ENCODE results near the gene BCL7A. TPM values are rescaled to one million over a fixed set of nuclear protein-coding genes. Genes with fewer than 3 reads are reported as not detected.
"Not testable (repeated sequence)": the region's sequence is repeated elsewhere in the genome, so short reads cannot be mapped to it uniquely, and the experiment has no call there.

The BCL7A gene
- total RNA-seq, 1 donor from 2014 or later: 11.2 TPM

DNA sequence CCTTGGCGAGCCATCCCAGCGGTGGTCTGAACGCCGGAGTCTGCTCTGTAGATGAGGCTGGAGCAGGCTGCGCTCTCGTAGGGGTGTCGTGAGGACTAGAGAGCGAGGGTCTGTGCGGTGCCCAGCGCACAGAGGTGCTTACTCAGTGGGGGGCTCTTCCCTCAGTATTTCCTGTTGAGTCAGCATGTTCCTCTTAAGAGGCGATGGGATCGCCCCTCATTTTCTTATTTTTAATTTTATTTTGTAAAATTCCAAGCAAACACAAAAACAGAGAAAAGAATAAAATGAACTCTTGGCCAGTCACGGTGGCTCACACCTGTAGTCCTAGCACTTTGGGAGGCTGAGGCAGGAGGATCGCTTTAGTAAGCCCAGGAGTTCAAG, 40.8 kb upstream of the BCL7A start:
- H3K36me3 ChIP-seq: no peaks in the 10 kb centered on the region
- TF ChIP-seq, protein P1, sequence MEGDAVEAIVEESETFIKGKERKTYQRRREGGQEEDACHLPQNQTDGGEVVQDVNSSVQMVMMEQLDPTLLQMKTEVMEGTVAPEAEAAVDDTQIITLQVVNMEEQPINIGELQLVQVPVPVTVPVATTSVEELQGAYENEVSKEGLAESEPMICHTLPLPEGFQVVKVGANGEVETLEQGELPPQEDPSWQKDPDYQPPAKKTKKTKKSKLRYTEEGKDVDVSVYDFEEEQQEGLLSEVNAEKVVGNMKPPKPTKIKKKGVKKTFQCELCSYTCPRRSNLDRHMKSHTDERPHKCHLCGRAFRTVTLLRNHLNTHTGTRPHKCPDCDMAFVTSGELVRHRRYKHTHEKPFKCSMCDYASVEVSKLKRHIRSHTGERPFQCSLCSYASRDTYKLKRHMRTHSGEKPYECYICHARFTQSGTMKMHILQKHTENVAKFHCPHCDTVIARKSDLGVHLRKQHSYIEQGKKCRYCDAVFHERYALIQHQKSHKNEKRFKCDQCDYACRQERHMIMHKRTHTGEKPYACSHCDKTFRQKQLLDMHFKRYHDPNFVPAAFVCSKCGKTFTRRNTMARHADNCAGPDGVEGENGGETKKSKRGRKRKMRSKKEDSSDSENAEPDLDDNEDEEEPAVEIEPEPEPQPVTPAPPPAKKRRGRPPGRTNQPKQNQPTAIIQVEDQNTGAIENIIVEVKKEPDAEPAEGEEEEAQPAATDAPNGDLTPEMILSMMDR (IDR thresholded peaks at IDR 0.05; ENCODE audit: borderline replicate concordance): no peak
- H3K4me1 ChIP-seq: peaks cover under 1% of the 10 kb centered on the region
- H3K4me3 ChIP-seq: no peak overlapping the region
- intact Hi-C loops (cut with micrococcal nuclease): no loop called here
- H3K9me3 ChIP-seq (replicated peaks): no peaks in the 10 kb centered on the region
- H3K27ac ChIP-seq (replicated peaks): no peak overlapping the region
- H3K27me3 ChIP-seq (ENCODE audit: low read depth): no peaks in the 10 kb centered on the region
- no peak for DNase-seq

DNA sequence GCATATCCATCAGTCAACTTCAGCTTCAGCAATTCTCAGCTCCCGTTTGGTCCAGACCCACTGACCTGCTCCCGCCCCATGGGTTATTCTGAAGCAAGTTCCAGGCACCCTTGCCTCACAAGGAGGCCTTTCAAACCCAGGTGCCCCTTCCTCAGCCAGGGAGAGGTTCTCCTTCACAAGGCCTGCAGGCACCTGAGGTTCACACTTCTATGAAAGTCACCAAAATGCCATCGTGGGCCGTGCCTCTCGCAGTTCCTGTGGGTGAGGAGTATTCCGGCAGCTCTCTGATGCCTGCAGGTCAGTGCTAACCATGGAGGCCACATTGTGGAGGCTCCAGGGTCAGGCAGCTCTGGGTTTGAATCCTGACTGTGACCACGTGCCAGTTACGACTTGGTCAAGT, 40.2 kb upstream of the BCL7A start:
- intact Hi-C loops (cut with micrococcal nuclease): no loop called here
- H3K4me1 ChIP-seq: no peaks in the 10 kb centered on the region

DNA sequence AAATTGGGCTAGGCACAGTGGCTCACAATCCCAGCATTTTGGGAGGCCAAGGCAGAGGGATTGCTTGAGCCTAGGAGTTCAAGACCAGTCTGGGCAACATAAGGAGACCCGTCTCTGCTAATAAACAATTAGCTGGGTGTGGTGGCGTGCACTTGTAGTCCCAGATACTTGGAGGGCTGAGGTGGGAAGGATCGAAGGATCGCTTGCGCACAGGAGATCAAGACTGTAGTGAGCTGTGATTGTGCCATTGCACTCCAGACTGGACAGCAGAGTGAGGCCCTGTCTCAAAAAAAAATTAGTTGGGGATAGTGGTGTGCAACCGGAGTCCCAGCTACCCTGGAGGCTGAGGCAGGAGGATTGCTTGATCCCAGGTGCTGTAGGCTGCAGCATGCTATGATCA, 38.7 kb upstream of the BCL7A start:
- intact Hi-C loops (cut with micrococcal nuclease): no loop called here
- H3K9me3 ChIP-seq (replicated peaks): no peaks in the 10 kb centered on the region
- no peak for DNase-seq
- H3K27ac ChIP-seq (replicated peaks): no peak overlapping the region
- H3K27me3 ChIP-seq (ENCODE audit: low read depth): no peaks in the 10 kb centered on the region
- no peak overlapping the region for H3K4me3 ChIP-seq
- no peaks in the 10 kb centered on the region for H3K36me3 ChIP-seq
- H3K4me1 ChIP-seq: no peaks in the 10 kb centered on the region
- TF ChIP-seq, protein P1 (IDR thresholded peaks at IDR 0.05; ENCODE audit: borderline replicate concordance): no peak

More for the DNA sequence above, 40.2 kb upstream of the BCL7A start:
- TF ChIP-seq, protein P1 (IDR thresholded peaks at IDR 0.05; ENCODE audit: borderline replicate concordance): no peak
- H3K27ac ChIP-seq (replicated peaks): no peak overlapping the region
- H3K27me3 ChIP-seq (ENCODE audit: low read depth): no peaks in the 10 kb centered on the region
- no peaks in the 10 kb centered on the region for H3K36me3 ChIP-seq
- no peaks in the 10 kb centered on the region for H3K9me3 ChIP-seq (replicated peaks)
- no peak overlapping the region for H3K4me3 ChIP-seq
- no peak for DNase-seq

DNA sequence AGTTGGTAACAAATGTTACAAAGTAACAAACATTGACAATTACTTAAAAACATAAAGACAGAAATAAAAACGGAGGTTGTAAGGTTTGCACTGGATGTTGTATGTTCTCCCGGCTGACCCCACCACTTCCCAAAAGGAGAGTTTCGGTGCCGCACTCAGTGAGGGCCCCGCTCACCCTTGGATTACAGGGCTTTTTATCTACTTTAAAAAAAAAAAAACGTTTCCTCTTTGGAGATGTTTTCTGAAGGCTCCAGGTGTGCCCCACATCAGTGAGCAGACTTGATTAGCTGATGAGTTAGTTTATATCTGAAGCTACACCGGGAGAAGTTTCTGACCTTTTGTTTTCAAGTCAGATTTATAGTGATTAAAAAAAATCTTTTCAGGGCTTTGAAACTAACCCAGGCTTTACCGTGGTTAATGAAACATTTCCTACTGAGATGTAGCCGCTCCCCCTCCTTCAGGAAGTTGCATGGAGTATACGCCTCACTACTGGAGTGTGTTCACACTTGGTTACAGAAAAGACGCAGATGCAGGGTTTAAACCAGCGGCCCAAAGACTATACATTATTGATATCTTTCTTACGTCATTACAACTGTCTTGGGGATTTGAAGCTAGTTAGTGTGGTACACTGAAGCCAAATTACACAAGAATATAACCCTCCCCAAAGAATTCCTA, 38.0 kb upstream of the BCL7A start:
- TF ChIP-seq, protein P1 (IDR thresholded peaks at IDR 0.05; ENCODE audit: borderline replicate concordance): no peak
- no peaks in the 10 kb centered on the region for H3K4me1 ChIP-seq
- no peaks in the 10 kb centered on the region for H3K36me3 ChIP-seq
- H3K4me3 ChIP-seq: no peak overlapping the region
- H3K27me3 ChIP-seq (ENCODE audit: low read depth): no peaks in the 10 kb centered on the region
- intact Hi-C loops (cut with micrococcal nuclease): no loop called here
- no peak overlapping the region for H3K27ac ChIP-seq (replicated peaks)
- no peaks in the 10 kb centered on the region for H3K9me3 ChIP-seq (replicated peaks)
- no peak for DNase-seq

DNA sequence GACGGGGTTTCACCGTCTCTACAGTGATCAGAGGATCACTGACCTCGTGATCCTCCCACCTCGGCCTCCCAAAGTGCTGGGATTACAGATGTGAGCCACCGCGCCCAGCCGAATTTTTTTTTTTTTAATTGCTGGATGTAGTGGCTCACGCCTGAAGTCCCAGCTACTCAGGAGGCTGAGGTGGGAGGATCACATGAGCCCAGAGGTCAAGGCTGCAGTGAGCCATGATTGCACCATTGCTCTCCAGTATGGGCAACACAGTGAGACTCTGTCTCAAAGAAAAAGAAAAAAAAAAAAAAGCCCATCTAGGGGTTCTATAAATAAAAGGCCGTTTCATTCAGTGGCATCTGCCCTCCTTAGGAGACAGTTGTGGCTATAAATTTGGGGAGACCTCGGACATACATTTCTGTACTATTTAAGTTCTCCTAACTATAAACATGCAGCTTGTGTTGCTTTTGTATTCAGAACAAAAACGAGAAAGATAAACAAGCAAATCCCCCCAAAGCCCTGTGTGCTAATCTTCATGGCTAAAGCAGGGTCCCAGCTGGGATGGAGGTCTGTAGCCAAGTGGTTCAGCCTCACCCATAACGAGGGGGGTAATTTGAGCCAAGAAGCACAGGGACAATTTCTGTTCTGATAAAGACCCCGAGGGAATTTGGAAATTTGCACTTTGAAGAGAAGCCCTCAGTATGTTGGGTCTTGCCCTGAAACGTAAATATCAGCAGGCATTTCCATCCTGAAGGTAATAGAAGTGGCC, 35.0 kb upstream of the BCL7A start:
- TF ChIP-seq, protein P1 (IDR thresholded peaks at IDR 0.05; ENCODE audit: borderline replicate concordance): no peak
- H3K27ac ChIP-seq (replicated peaks): no peak overlapping the region
- DNase-seq: no peak
- H3K4me1 ChIP-seq: no peaks in the 10 kb centered on the region
- intact Hi-C loops (cut with micrococcal nuclease): no loop called here
- H3K4me3 ChIP-seq: no peak overlapping the region
- no peaks in the 10 kb centered on the region for H3K36me3 ChIP-seq
- no peaks in the 10 kb centered on the region for H3K9me3 ChIP-seq (replicated peaks)
- no peaks in the 10 kb centered on the region for H3K27me3 ChIP-seq (ENCODE audit: low read depth)

DNA sequence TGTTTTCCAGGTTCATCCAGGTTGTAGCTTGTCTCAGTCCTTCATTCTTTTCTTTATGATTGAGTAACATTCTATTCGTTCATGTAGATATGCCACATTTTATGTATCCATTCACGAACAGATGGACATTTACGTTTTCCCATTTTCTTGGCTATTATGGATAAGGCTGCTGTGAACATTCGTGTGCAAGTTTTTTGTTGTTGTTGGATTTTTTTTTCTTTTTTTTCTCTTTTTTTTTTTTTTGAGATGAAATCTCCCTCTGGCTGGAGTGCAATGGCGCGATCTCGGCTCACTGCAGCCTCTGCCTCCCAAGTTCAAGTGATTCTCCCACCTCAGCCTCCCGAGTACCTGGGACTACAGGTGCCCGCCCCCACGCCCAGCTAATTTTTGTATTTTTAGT, 33.2 kb upstream of the BCL7A start:
- H3K4me1 ChIP-seq; DNase-seq; H3K27me3 ChIP-seq (ENCODE audit: low read depth); H3K27ac ChIP-seq (replicated peaks); H3K9me3 ChIP-seq (replicated peaks); intact Hi-C loops (cut with micrococcal nuclease); H3K4me3 ChIP-seq; H3K36me3 ChIP-seq: not testable (repeated sequence)

All from left ventricle myocardium inferior (tissue), 1 donor.